ENCODE data around the gene ARL15. TPM values are rescaled to one million over a fixed set of nuclear protein-coding genes. Genes with fewer than 3 reads are reported as not detected.

The ARL15 gene
- total and polyA plus RNA-seq, 9 of the 15 experiments (the other 6 are each of a cell fraction or from before 2014, with no cell fraction given): 18.5 to 80.4 (median 57.0) TPM

DNA sequence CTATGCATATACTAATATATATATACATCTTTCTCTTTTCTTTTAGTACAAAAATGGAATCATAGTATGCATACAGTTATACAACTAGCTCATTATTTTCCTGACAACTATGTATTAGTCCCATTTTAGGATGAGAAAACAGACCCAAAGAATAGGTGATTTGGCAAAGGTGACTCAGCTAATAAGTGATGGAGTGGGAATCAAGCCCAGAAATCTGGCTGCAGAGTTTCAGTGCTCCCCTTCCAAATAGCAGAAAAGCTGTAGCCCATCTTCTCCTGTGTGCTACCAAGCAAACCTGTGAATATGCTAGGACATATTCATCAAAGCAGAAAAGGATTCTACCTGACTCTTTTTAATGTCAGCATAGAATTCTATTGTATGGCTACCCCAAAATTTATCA, 114.7 kb downstream of the ARL15 start (continued):
- TF ChIP-seq, protein P1, sequence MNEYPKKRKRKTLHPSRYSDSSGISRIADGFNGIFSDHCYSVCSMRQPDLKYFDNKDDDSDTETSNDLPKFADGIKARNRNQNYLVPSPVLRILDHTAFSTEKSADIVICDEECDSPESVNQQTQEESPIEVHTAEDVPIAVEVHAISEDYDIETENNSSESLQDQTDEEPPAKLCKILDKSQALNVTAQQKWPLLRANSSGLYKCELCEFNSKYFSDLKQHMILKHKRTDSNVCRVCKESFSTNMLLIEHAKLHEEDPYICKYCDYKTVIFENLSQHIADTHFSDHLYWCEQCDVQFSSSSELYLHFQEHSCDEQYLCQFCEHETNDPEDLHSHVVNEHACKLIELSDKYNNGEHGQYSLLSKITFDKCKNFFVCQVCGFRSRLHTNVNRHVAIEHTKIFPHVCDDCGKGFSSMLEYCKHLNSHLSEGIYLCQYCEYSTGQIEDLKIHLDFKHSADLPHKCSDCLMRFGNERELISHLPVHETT (CRISPR knock-in tag; conservative IDR thresholded peaks at IDR 0.05 in 1 of 2, IDR thresholded peaks at IDR 0.05 in 1 of 2): no peak
- TF ChIP-seq NR2C1 (IDR thresholded peaks at IDR 0.05) (no peak), NR2C1 (tag; IDR thresholded peaks at IDR 0.05) (no peak)

DNA sequence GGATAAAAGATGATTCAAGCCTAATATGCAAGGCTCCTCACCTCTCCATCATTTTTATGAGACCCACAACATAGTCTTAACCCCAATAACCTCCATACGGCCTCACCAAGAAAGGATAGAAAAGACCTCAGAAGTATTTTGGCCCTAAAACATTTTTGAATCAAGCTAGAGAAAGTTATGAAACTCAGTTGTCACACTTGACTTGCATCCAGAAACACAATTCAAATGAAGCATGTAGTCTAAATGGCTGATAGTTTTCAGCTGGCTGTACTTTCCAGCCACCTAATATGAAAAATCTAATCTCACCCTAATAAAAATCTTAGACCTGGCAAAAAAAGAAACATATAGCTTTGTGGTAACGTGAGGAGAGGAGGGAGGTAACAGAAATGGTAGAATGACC, 116.1 kb downstream of the ARL15 start:
- H2AFZ ChIP-seq (ENCODE audit: low read depth, low read length): no peak overlapping the region
- in situ Hi-C loops (cut with MboI) (no loop called here), intact Hi-C loops (cut with micrococcal nuclease) (no loop called here)
- TF ChIP-seq FOXA1 (IDR thresholded peaks at IDR 0.05; ENCODE audit: borderline replicate concordance) (no peak), SRSF9 (IDR thresholded peaks at IDR 0.05; ENCODE audit: borderline replicate concordance, low read depth, low read length) (no peak), ZNF785 (CRISPR knock-in tag; IDR thresholded peaks at IDR 0.05) (no peak), ELF1 (tag; IDR thresholded peaks at IDR 0.05) (no peak), ZNF239 (CRISPR knock-in tag; IDR thresholded peaks at IDR 0.05) (no peak), PRMT5 (CRISPR knock-in tag; IDR thresholded peaks at IDR 0.05) (no peak), ZNF384 (IDR thresholded peaks at IDR 0.05; ENCODE audit: low read depth, low read length) (no peak), SREBF2 (CRISPR knock-in tag; IDR thresholded peaks at IDR 0.05) (no peak), MAZ (CRISPR knock-in tag; conservative IDR thresholded peaks at IDR 0.05 in 1 of 2, IDR thresholded peaks at IDR 0.05 in 1 of 2) (no peak)
- TF ChIP-seq, protein P2, sequence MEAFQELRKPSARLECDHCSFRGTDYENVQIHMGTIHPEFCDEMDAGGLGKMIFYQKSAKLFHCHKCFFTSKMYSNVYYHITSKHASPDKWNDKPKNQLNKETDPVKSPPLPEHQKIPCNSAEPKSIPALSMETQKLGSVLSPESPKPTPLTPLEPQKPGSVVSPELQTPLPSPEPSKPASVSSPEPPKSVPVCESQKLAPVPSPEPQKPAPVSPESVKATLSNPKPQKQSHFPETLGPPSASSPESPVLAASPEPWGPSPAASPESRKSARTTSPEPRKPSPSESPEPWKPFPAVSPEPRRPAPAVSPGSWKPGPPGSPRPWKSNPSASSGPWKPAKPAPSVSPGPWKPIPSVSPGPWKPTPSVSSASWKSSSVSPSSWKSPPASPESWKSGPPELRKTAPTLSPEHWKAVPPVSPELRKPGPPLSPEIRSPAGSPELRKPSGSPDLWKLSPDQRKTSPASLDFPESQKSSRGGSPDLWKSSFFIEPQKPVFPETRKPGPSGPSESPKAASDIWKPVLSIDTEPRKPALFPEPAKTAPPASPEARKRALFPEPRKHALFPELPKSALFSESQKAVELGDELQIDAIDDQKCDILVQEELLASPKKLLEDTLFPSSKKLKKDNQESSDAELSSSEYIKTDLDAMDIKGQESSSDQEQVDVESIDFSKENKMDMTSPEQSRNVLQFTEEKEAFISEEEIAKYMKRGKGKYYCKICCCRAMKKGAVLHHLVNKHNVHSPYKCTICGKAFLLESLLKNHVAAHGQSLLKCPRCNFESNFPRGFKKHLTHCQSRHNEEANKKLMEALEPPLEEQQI (IDR thresholded peaks at IDR 0.05): no peak
- TF ChIP-seq, protein P3, sequence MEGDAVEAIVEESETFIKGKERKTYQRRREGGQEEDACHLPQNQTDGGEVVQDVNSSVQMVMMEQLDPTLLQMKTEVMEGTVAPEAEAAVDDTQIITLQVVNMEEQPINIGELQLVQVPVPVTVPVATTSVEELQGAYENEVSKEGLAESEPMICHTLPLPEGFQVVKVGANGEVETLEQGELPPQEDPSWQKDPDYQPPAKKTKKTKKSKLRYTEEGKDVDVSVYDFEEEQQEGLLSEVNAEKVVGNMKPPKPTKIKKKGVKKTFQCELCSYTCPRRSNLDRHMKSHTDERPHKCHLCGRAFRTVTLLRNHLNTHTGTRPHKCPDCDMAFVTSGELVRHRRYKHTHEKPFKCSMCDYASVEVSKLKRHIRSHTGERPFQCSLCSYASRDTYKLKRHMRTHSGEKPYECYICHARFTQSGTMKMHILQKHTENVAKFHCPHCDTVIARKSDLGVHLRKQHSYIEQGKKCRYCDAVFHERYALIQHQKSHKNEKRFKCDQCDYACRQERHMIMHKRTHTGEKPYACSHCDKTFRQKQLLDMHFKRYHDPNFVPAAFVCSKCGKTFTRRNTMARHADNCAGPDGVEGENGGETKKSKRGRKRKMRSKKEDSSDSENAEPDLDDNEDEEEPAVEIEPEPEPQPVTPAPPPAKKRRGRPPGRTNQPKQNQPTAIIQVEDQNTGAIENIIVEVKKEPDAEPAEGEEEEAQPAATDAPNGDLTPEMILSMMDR (IDR thresholded peaks at IDR 0.05 in 2 of 3, conservative IDR thresholded peaks at IDR 0.05 in 1 of 3; ENCODE audit: insufficient read depth in 2 of 3, low read depth in 1 of 3, low read length in 3 of 3): no peak
- CTCF ChIA-PET (ENCODE audit: low intra/inter-chr PET ratio): no interaction called here
- no peaks in the 10 kb centered on the region; a peak in 1 of 5 replicates for H3K4me1 ChIP-seq (replicated peaks in 1 of 2; ENCODE audit: control insufficient read depth in 2 of 2, insufficient read depth in 2 of 2, low read length in 2 of 2)
- peaks cover 12% of the 10 kb centered on the region; the same call in 1 of the 2 replicates for H4K20me1 ChIP-seq (replicated peaks; ENCODE audit: control insufficient read depth, insufficient read depth, low read length)
- H3K4me2 ChIP-seq (ENCODE audit: insufficient read depth, low read length): no peak overlapping the region
- no peaks in the 10 kb centered on the region for H3K36me3 ChIP-seq (ENCODE audit: control insufficient read depth, insufficient read depth, low read length)
- peaks cover 64% of the 10 kb centered on the region for H3K79me2 ChIP-seq (ENCODE audit: control insufficient read depth, insufficient read depth, low read length)
- no peaks in the 10 kb centered on the region for H3K9me3 ChIP-seq (replicated peaks; ENCODE audit: control insufficient read depth, insufficient read depth, low read depth, low read length)
- no TSS peak for BruUV-seq (replicated peaks)
- H3K9me1 ChIP-seq (ENCODE audit: control insufficient read depth, insufficient read depth, low read length): no peaks in the 10 kb centered on the region
- DNase-seq (ENCODE audit: extremely low read depth in 1 of 4, low spot score in 3 of 4) (no peak), FAIRE-seq (no peak), ATAC-seq (no peak)
- POLR2A ChIA-PET: interaction anchor here (0.9 kb wide), 1 partner anchor 9 kb away, joined by 5 read pairs; no protein-coding TSS in a partner anchor
- WGBS (ENCODE audit: insufficient coverage, low coverage, missing lambda C conversion rate): 75% methylated on average over 2 of the region's 2 CpGs
- no peak overlapping the region for H3K27ac ChIP-seq (ENCODE audit: extremely low read depth, low read depth, low read length)
- no peak overlapping the region for H3K4me3 ChIP-seq
- no peaks in the 10 kb centered on the region for H3K27me3 ChIP-seq (ENCODE audit: control insufficient read depth in 2 of 2, insufficient read depth in 2 of 2, low read length in 2 of 2)
- no peak overlapping the region for H3K9ac ChIP-seq (ENCODE audit: insufficient read depth in 1 of 2, low read depth in 2 of 2, low read length in 2 of 2)

Data from K562 (cell line).